Activated naive CD4-positive, alpha-beta T cell treated with anti-CD3 and anti-CD28 coated beads for 36 hours (primary cell): ENCODE measurements around the gene CYP4F22. TPM values are rescaled to one million over a fixed set of nuclear protein-coding genes. Genes with fewer than 3 reads are reported as not detected.
A peak's percentile ranks its signal among the peaks of the same experiment; 100 is the strongest.
"Not testable (repeated sequence)": the region's sequence is repeated elsewhere in the genome, so short reads cannot be mapped to it uniquely, and the experiment has no call there.

Experiments used
- CTCF ChIA-PET: fragments of 350-600 bp; sonication (Branson Sonifier 250); formaldehyde crosslinking; loops from one replicate; lab custom pipeline; 2021; ENCODE audit warnings: antibody characterized with exemption; lab: Charles Lee
- DNase-seq: peaks from one replicate; pipeline ENCODE4 v3.0.0-alpha.2; 2020
- H3K27ac Mint-ChIP-seq: one replicate; pipeline ENCODE4 v1.8.0; 2021; ENCODE audit warnings: mild to moderate bottlenecking, mixed read lengths
- H3K27me3 Mint-ChIP-seq: one replicate; pipeline ENCODE4 v1.8.0; 2021; ENCODE audit warnings: low read depth, mixed read lengths
- H3K36me3 Mint-ChIP-seq: one replicate; pipeline ENCODE4 v1.8.0; 2021; ENCODE audit warnings: low read depth, mixed read lengths
- H3K4me1 Mint-ChIP-seq: one replicate; pipeline ENCODE4 v1.8.0; 2021; ENCODE audit warnings: low read depth, mixed read lengths
- H3K4me3 Mint-ChIP-seq: one replicate; pipeline ENCODE4 v1.8.0; 2021; ENCODE audit warnings: mild to moderate bottlenecking, moderate library complexity, mixed read lengths
- H3K9me3 Mint-ChIP-seq: one replicate; pipeline ENCODE4 v1.8.0; 2021; ENCODE audit warnings: mixed read lengths
- intact Hi-C: fragments of 100-400 bp; cut with micrococcal nuclease; formaldehyde crosslinking; loops from one replicate; pipeline ENCODE4 v1.15.1; 2023
- total RNA-seq, 2 experiments: library from RNA; stranded (reverse); gene quantifications; one replicate each; pipeline ENCODE4 v1.2.3, GENCODE V29; 2021

Gene CYP4F22
- total RNA-seq, 2 experiments from 2014 or later, result 0.17 to 0.29 TPM

GRCh38 chr19:15473821-15474220 lies 34.5 kb upstream of the CYP4F22 start:
- CTCF ChIA-PET, H3K27me3 Mint-ChIP-seq, H3K36me3 Mint-ChIP-seq, H3K9me3 Mint-ChIP-seq, DNase-seq, intact Hi-C loops, H3K27ac Mint-ChIP-seq, H3K4me3 Mint-ChIP-seq: not testable (repeated sequence)
- peaks cover 22% of the 10 kb centered on the region for H3K4me1 Mint-ChIP-seq

GRCh38 chr19:15475169-15475568 lies 33.2 kb upstream of the CYP4F22 start:
- Mint-ChIP-seq H3K36me3 (no peaks in the 10 kb centered on the region), H3K4me3 (no peak overlapping the region), H3K4me1 (peaks cover 24% of the 10 kb centered on the region), H3K27me3 (no peaks in the 10 kb centered on the region), H3K9me3 (no peaks in the 10 kb centered on the region), H3K27ac (no peak overlapping the region)
- CTCF ChIA-PET, result no interaction called here
- intact Hi-C loops, result no loop called here
- DNase-seq, result no peak

- Mint-ChIP-seq H3K9me3 (no peaks in the 10 kb centered on the region), H3K27ac (no peak overlapping the region), H3K4me3 (no peak overlapping the region), H3K36me3 (no peaks in the 10 kb centered on the region), H3K4me1 (peaks cover 26% of the 10 kb centered on the region), H3K27me3 (no peaks in the 10 kb centered on the region)
- intact Hi-C loops, result no loop called here
- CTCF ChIA-PET, result no interaction called here
- DNase-seq, result no peak
Measured at GRCh38 chr19:15475611-15476010, 32.7 kb upstream of the CYP4F22 start.

GRCh38 chr19:15476325-15476724 lies 32.0 kb upstream of the CYP4F22 start:
- intact Hi-C loops, result no loop called here
- CTCF ChIA-PET, result no interaction called here
- Mint-ChIP-seq H3K27me3 (no peaks in the 10 kb centered on the region), H3K9me3 (no peaks in the 10 kb centered on the region), H3K27ac (no peak overlapping the region), H3K4me3 (no peak overlapping the region), H3K4me1 (peaks cover 26% of the 10 kb centered on the region), H3K36me3 (no peaks in the 10 kb centered on the region)
- DNase-seq, result no peak

- Mint-ChIP-seq H3K36me3 (no peaks in the 10 kb centered on the region), H3K4me1 (peaks cover 34% of the 10 kb centered on the region), H3K4me3 (no peak within 1 kb of the TSS), H3K9me3 (no peaks in the 10 kb centered on the region), H3K27ac (no peak within 1 kb of the TSS), H3K27me3 (no peaks in the 10 kb centered on the region)
- peak; percentile 35 for DNase-seq
- CTCF ChIA-PET, result interaction anchor here (0.9 to 1.1 kb wide), 4 partner anchors 16 to 325 kb away, joined by 3 to 7 read pairs (median 4); no protein-coding TSS in a partner anchor
- intact Hi-C loops, result loop anchor here (1.0 kb wide), 1 partner anchor 77 kb away; no protein-coding TSS in a partner anchor
Measured at GRCh38 chr19:15479391-15480345, 28.7 kb upstream of the CYP4F22 start, which contains the start of gene PGLYRP2. Gene PGLYRP2 (minus strand): TSS chr19:15479501. CDS start chr19:15479371, 130 bp downstream.

- CTCF ChIA-PET, result interaction anchor here (0.9 kb wide), 1 partner anchor 389 kb away, joined by 4 read pairs; no protein-coding TSS in a partner anchor
- H3K9me3 Mint-ChIP-seq, H3K36me3 Mint-ChIP-seq, intact Hi-C loops, DNase-seq, H3K4me3 Mint-ChIP-seq, H3K27me3 Mint-ChIP-seq, H3K27ac Mint-ChIP-seq: not testable (repeated sequence)
- H3K4me1 Mint-ChIP-seq, result peaks cover 34% of the 10 kb centered on the region
Measured at GRCh38 chr19:15480996-15481395, 27.3 kb upstream of the CYP4F22 start.

- DNase-seq, H3K4me3 Mint-ChIP-seq, H3K27ac Mint-ChIP-seq, intact Hi-C loops, H3K9me3 Mint-ChIP-seq, H3K27me3 Mint-ChIP-seq, H3K36me3 Mint-ChIP-seq: not testable (repeated sequence)
- CTCF ChIA-PET, result interaction anchor here (0.7 kb wide), 1 partner anchor 793 kb away, joined by 3 read pairs; no protein-coding TSS in a partner anchor
- peaks cover 14% of the 10 kb centered on the region for H3K4me1 Mint-ChIP-seq
Measured at GRCh38 chr19:15485768-15486167, 22.6 kb upstream of the CYP4F22 start.

- Mint-ChIP-seq H3K4me3 (no peak overlapping the region), H3K27ac (no peak overlapping the region), H3K4me1 (peaks cover 13% of the 10 kb centered on the region), H3K27me3 (no peaks in the 10 kb centered on the region), H3K36me3 (no peaks in the 10 kb centered on the region), H3K9me3 (peaks cover 6% of the 10 kb centered on the region)
- no peak for DNase-seq
- intact Hi-C loops, result no loop called here
- CTCF ChIA-PET, result interaction anchor here (0.7 kb wide), 2 partner anchors 69 to 1621 kb away, joined by 3 to 6 read pairs; no protein-coding TSS in a partner anchor
Measured at GRCh38 chr19:15487038-15487437, 21.3 kb upstream of the CYP4F22 start.

- Mint-ChIP-seq H3K27ac (no peak overlapping the region), H3K4me1 (peaks cover 5% of the 10 kb centered on the region), H3K27me3 (no peaks in the 10 kb centered on the region), H3K4me3 (no peak overlapping the region), H3K9me3 (peaks cover 6% of the 10 kb centered on the region), H3K36me3 (no peaks in the 10 kb centered on the region)
- DNase-seq, result no peak
- intact Hi-C loops, result no loop called here
- CTCF ChIA-PET, result no interaction called here
Measured at GRCh38 chr19:15488489-15489226, 19.7 kb upstream of the CYP4F22 start.

- DNase-seq, result no peak
- peaks cover 12% of the 10 kb centered on the region for H3K4me1 Mint-ChIP-seq
- intact Hi-C loops, result no loop called here
- CTCF ChIA-PET, result no interaction called here
- H3K9me3 Mint-ChIP-seq, result no peaks in the 10 kb centered on the region
- no peaks in the 10 kb centered on the region for H3K36me3 Mint-ChIP-seq
- H3K4me3 Mint-ChIP-seq, result no peak overlapping the region
- no peak overlapping the region for H3K27ac Mint-ChIP-seq
- no peaks in the 10 kb centered on the region for H3K27me3 Mint-ChIP-seq
Measured at GRCh38 chr19:15495151-15495550, 13.2 kb upstream of the CYP4F22 start.

GRCh38 chr19:15498156-15498858 lies 10.0 kb upstream of the CYP4F22 start:
- H3K4me3 Mint-ChIP-seq, result no peak overlapping the region
- intact Hi-C loops, result no loop called here
- H3K36me3 Mint-ChIP-seq, result no peaks in the 10 kb centered on the region
- H3K27ac Mint-ChIP-seq, result no peak overlapping the region
- H3K4me1 Mint-ChIP-seq, result peaks cover 17% of the 10 kb centered on the region
- no peaks in the 10 kb centered on the region for H3K9me3 Mint-ChIP-seq
- no peak for DNase-seq
- CTCF ChIA-PET, result no interaction called here
- H3K27me3 Mint-ChIP-seq, result no peaks in the 10 kb centered on the region

- Mint-ChIP-seq H3K4me3 (no peak overlapping the region), H3K27ac (no peak overlapping the region), H3K36me3 (no peaks in the 10 kb centered on the region), H3K27me3 (no peaks in the 10 kb centered on the region), H3K9me3 (no peaks in the 10 kb centered on the region), H3K4me1 (peaks cover 17% of the 10 kb centered on the region)
- DNase-seq, result no peak
- intact Hi-C loops, result no loop called here
- CTCF ChIA-PET, result no interaction called here
Measured at GRCh38 chr19:15498910-15499309, 9.4 kb upstream of the CYP4F22 start.
